Measurements from ENCODE around the gene RCAN3. TPM values are rescaled to one million over a fixed set of nuclear protein-coding genes. Genes with fewer than 3 reads are reported as not detected.

Gene RCAN3
- total RNA-seq, 6 experiments from 2014 or later: 11.9 to 14.5 (median 12.9) TPM

GRCh38 chr1:24564695-24565094, 62.1 kb downstream of the RCAN3 start:
- no peak for TF ChIP-seq CTCF (IDR thresholded peaks at IDR 0.05)
- DNase-seq: no peak
- H3K9me3 Mint-ChIP-seq: no peaks in the 10 kb centered on the region
- no peak overlapping the region for H3K4me3 Mint-ChIP-seq
- H3K4me1 Mint-ChIP-seq (ENCODE audit: low read depth): peaks cover 11% of the 10 kb centered on the region
- no peak overlapping the region for H3K27ac Mint-ChIP-seq
- peaks cover 1% of the 10 kb centered on the region for H3K27me3 Mint-ChIP-seq (ENCODE audit: insufficient read depth)
- H3K36me3 Mint-ChIP-seq (ENCODE audit: low read depth): no peaks in the 10 kb centered on the region

GRCh38 chr1:24566236-24566867, 63.7 kb downstream of the RCAN3 start:
- Mint-ChIP-seq H3K9me3 (no peaks in the 10 kb centered on the region), H3K27ac (no peak overlapping the region), H3K27me3 (ENCODE audit: insufficient read depth) (peaks cover 4% of the 10 kb centered on the region), H3K4me3 (no peak overlapping the region), H3K36me3 (ENCODE audit: low read depth) (no peaks in the 10 kb centered on the region), H3K4me1 (ENCODE audit: low read depth) (peaks cover 11% of the 10 kb centered on the region)
- TF ChIP-seq CTCF (IDR thresholded peaks at IDR 0.05): no peak
- no peak for DNase-seq

GRCh38 chr1:24567792-24568388, 65.3 kb downstream of the RCAN3 start:
- H3K9me3 Mint-ChIP-seq: no peaks in the 10 kb centered on the region
- peaks cover 11% of the 10 kb centered on the region for H3K4me1 Mint-ChIP-seq (ENCODE audit: low read depth)
- H3K36me3 Mint-ChIP-seq (ENCODE audit: low read depth): no peaks in the 10 kb centered on the region
- TF ChIP-seq CTCF (IDR thresholded peaks at IDR 0.05): no peak
- H3K27me3 Mint-ChIP-seq (ENCODE audit: insufficient read depth): peaks cover 11% of the 10 kb centered on the region
- no peak overlapping the region for H3K4me3 Mint-ChIP-seq
- H3K27ac Mint-ChIP-seq: no peak overlapping the region
- no peak for DNase-seq

- no peak for TF ChIP-seq CTCF (IDR thresholded peaks at IDR 0.05)
- H3K27ac Mint-ChIP-seq: no peak overlapping the region
- no peak overlapping the region for H3K4me3 Mint-ChIP-seq
- H3K27me3 Mint-ChIP-seq (ENCODE audit: insufficient read depth): peaks cover 11% of the 10 kb centered on the region
- H3K4me1 Mint-ChIP-seq (ENCODE audit: low read depth): peaks cover 11% of the 10 kb centered on the region
- no peak for DNase-seq
- H3K9me3 Mint-ChIP-seq: no peaks in the 10 kb centered on the region
- H3K36me3 Mint-ChIP-seq (ENCODE audit: low read depth): no peaks in the 10 kb centered on the region
These were observed 65.8 kb downstream of the RCAN3 start for GRCh38 chr1:24568475-24568874.

- no peaks in the 10 kb centered on the region for H3K9me3 Mint-ChIP-seq
- no peak for TF ChIP-seq CTCF (IDR thresholded peaks at IDR 0.05)
- H3K4me3 Mint-ChIP-seq: no peak overlapping the region
- no peak for DNase-seq
- no peaks in the 10 kb centered on the region for H3K36me3 Mint-ChIP-seq (ENCODE audit: low read depth)
- peaks cover 11% of the 10 kb centered on the region for H3K4me1 Mint-ChIP-seq (ENCODE audit: low read depth)
- H3K27me3 Mint-ChIP-seq (ENCODE audit: insufficient read depth): peaks cover 12% of the 10 kb centered on the region
- H3K27ac Mint-ChIP-seq: no peak overlapping the region
These were observed 67.9 kb downstream of the RCAN3 start for GRCh38 chr1:24570265-24571125.

Measured in HFFc6 (cell line).